Testis (tissue), 3 donors: ENCODE measurements around the gene L3MBTL4. TPM values are rescaled to one million over a fixed set of nuclear protein-coding genes. Genes with fewer than 3 reads are reported as not detected.

Source experiments
- DNase-seq: peaks from one replicate; pipeline ENCODE4 v3.0.0-alpha.2; 2019
- H3K27ac ChIP-seq, 2 donors: fragments of 200-600 bp; sonication (generic); one replicate each; pipeline ENCODE4 v1.5.1; 2019
- H3K27me3 ChIP-seq: fragments of 200-600 bp; sonication (generic); one replicate; pipeline ENCODE4 v1.5.1; 2019
- H3K36me3 ChIP-seq: fragments of 200-600 bp; sonication (generic); one replicate; pipeline ENCODE4 v1.5.1; 2017; ENCODE audit warnings: low read depth; ENCODE audit errors: missing control alignments
- H3K4me1 ChIP-seq: fragments of 200-600 bp; sonication (generic); one replicate; pipeline ENCODE4 v1.5.1; 2019
- H3K4me3 ChIP-seq, 2 donors: fragments of 200-600 bp; sonication (generic); one replicate each; pipeline ENCODE4 v1.5.1; 2017 to 2019
- H3K9me3 ChIP-seq: fragments of 200-600 bp; sonication (generic); one replicate; pipeline ENCODE4 v1.5.1; 2017
- POLR2A ChIP-seq: fragments of 450-650 bp; IDR thresholded peaks from one replicate; pipeline ENCODE4 v1.6.1; 2017; ENCODE audit warnings: antibody characterized with exemption, mild to moderate bottlenecking, moderate library complexity
- WGBS, 2 donors: methylation state at CpG; one replicate each; pipeline ENCODE4 v1.1.5; 2018; 5-methylcytosine and 5-hydroxymethylcytosine counted together
- intact Hi-C: fragments of 100-400 bp; cut with DNase I; formaldehyde crosslinking; loops from one replicate; pipeline ENCODE4 v1.15.1; 2023; ENCODE audit warnings: low total_unique reads
- polyA plus RNA-seq: library from polyadenylated mRNA; stranded (reverse); fragments of 350-450 nt; fragmentation: Illumina TruSeq; extraction: RNeasy Lipid Tissue Mini Kit (QIAGEN cat#74804); gene quantifications from one replicate; pipeline ENCODE4 v1.2.3, GENCODE V29; 2014; ENCODE audit warnings: low read depth, low replicate concordance; ENCODE audit not compliant: insufficient read depth
- total RNA-seq, 2 donors: library from RNA; depleted of rRNA; stranded (reverse); fragments of >200 nt; gene quantifications; one replicate each; pipeline ENCODE4 v1.2.3, GENCODE V29; 2016
- TF ChIP-seq, protein P1 (sequence below), 3 experiments: fragments of 450-650 bp in 2 of 3; fragments of 200-600 bp in 1 of 3; sonication (generic) in 1 of 3; IDR thresholded peaks; one replicate each; pipeline ENCODE4 v1.5.1; 2016 to 2019; ENCODE audit warnings: antibody characterized with exemption in 3 of 3, mild to moderate bottlenecking in 2 of 3, moderate library complexity in 1 of 3

The L3MBTL4 gene
- total and polyA plus RNA-seq, 3 donors from 2014 or later, result 26.6 to 50.9 (median 46.2) TPM

DNA sequence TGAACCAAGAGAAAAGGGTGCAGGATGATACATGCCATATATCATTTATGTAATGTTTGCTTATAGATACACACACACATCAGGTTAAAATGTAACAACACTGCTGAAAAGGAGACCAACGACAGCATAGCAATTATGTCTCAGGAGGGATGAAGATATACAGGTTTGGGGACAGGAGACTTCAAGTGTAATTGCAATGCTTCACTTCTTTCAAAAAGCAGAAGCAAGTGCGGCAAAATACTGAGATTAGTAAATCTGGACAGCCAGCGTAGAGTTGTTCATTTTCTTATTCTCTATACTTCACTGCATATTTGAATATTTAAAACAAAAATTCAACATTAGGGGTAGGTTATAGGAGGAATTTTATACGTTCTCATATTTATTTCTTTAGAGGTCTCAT is 87.2 kb downstream of the L3MBTL4 start:
- DNase-seq, result no peak
- TF ChIP-seq, protein P1, sequence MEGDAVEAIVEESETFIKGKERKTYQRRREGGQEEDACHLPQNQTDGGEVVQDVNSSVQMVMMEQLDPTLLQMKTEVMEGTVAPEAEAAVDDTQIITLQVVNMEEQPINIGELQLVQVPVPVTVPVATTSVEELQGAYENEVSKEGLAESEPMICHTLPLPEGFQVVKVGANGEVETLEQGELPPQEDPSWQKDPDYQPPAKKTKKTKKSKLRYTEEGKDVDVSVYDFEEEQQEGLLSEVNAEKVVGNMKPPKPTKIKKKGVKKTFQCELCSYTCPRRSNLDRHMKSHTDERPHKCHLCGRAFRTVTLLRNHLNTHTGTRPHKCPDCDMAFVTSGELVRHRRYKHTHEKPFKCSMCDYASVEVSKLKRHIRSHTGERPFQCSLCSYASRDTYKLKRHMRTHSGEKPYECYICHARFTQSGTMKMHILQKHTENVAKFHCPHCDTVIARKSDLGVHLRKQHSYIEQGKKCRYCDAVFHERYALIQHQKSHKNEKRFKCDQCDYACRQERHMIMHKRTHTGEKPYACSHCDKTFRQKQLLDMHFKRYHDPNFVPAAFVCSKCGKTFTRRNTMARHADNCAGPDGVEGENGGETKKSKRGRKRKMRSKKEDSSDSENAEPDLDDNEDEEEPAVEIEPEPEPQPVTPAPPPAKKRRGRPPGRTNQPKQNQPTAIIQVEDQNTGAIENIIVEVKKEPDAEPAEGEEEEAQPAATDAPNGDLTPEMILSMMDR (IDR thresholded peaks at IDR 0.05), result no peak
- TF ChIP-seq POLR2A, result no peak
- peaks cover 5% of the 10 kb centered on the region for H3K4me1 ChIP-seq
- 87% methylated on average over 4 of the region's 4 CpGs for WGBS, 2 donors
- no peak overlapping the region for H3K27ac ChIP-seq
- no peak overlapping the region for H3K4me3 ChIP-seq
- H3K36me3 ChIP-seq, result no peaks in the 10 kb centered on the region
- H3K9me3 ChIP-seq, result no peaks in the 10 kb centered on the region
- intact Hi-C loops, result no loop called here
- no peaks in the 10 kb centered on the region for H3K27me3 ChIP-seq

GRCh38 chr18:6326566-6326965 is 88.1 kb downstream of the L3MBTL4 start:
- H3K4me3 ChIP-seq, result no peak overlapping the region
- H3K9me3 ChIP-seq, result no peaks in the 10 kb centered on the region
- H3K27me3 ChIP-seq, result no peaks in the 10 kb centered on the region
- no peak overlapping the region for H3K27ac ChIP-seq
- TF ChIP-seq POLR2A, result no peak
- TF ChIP-seq, protein P1 (IDR thresholded peaks at IDR 0.05), result no peak
- intact Hi-C loops, result no loop called here
- no peaks in the 10 kb centered on the region for H3K36me3 ChIP-seq
- DNase-seq, result no peak
- WGBS, 2 donors, result 80 to 85% methylated on average over 2 of the region's 2 CpGs
- peaks cover 5% of the 10 kb centered on the region for H3K4me1 ChIP-seq

GRCh38 chr18:6323319-6323889 is 91.3 kb downstream of the L3MBTL4 start:
- Histone ChIP-seq H3K36me3 (no peaks in the 10 kb centered on the region), H3K4me1 (peaks cover 5% of the 10 kb centered on the region), H3K9me3 (no peaks in the 10 kb centered on the region), H3K27me3 (no peaks in the 10 kb centered on the region), H3K27ac (no peak overlapping the region), H3K4me3 (no peak overlapping the region)
- TF ChIP-seq POLR2A, result no peak
- TF ChIP-seq, protein P1 (IDR thresholded peaks at IDR 0.05), result no peak
- DNase-seq, result no peak
- intact Hi-C loops, result no loop called here
- 96 to 100% methylated on average over 1 of the region's 1 CpG for WGBS, 2 donors

DNA sequence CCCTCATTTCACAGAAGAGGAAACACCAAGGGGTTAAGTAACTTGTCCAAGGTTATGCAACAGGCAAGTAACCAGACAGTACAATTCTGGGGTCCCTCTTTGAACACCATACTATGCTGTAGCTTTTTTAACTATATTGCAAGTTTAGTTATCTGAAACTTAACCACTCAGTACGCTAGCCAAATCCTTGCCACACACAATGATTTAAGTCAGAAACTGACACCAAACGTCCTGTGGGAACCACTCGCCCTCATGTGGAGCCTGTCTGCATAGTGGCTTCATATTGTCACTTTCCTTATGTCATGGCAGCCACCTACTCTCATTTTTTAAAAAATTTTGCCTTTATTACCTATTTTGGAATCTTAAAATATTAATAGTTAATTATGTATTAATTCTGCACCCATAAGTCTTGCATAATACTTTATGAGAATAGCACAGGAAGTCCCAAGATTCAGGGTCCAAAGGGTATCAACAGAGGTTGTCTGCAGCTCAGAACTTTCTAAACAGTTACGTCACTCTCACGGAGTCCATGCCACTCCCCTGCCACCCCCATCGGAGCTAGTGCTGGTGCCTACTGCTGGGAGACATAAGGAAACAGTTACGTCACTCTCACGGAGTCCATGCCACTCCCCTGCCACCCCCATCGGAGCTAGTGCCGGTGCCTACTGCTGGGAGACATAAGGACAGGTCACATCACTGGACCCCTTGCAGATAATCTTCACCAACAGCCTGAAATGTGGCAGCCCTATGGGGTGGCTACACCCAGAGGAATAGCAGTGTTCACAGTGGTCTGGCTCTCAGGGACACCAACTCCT is 99.0 kb downstream of the L3MBTL4 start:
- Histone ChIP-seq H3K4me1 (no peaks in the 10 kb centered on the region), H3K4me3 (no peak overlapping the region), H3K9me3 (no peaks in the 10 kb centered on the region), H3K27ac (no peak overlapping the region), H3K36me3 (no peaks in the 10 kb centered on the region), H3K27me3 (no peaks in the 10 kb centered on the region)
- 76 to 83% methylated on average over 8 to 10 of the region's 10 CpGs for WGBS, 2 donors
- intact Hi-C loops, result no loop called here
- TF ChIP-seq, protein P1 (IDR thresholded peaks at IDR 0.05), result no peak
- TF ChIP-seq POLR2A, result no peak
- DNase-seq, result no peak
